ENCODE results near the gene FTO.

- TF ChIP-seq CTCF (IDR thresholded peaks at IDR 0.05): no peak
- TF ChIP-seq POLR2A (IDR thresholded peaks at IDR 0.05): no peak
Observed at GRCh38 chr16:53837426-53837825, 133.5 kb downstream of the FTO start.

All from adrenal gland (tissue), 5 donors.